VCaP (cell line): ENCODE results near the gene BTBD9.
A peak's percentile ranks its signal among the peaks of the same experiment; 100 is the strongest.

Experiments
- H3K27ac ChIP-seq: fragments of 450-650 bp; 2 replicates; pipeline ENCODE4 v1.5.1; 2017
- TF ChIP-seq, protein P1 (sequence below): fragments of 450-650 bp; conservative IDR thresholded peaks from 2 replicates; pipeline ENCODE4 v1.5.1; 2017; ENCODE audit warnings: mild to moderate bottlenecking, moderate library complexity

Gene BTBD9

DNA sequence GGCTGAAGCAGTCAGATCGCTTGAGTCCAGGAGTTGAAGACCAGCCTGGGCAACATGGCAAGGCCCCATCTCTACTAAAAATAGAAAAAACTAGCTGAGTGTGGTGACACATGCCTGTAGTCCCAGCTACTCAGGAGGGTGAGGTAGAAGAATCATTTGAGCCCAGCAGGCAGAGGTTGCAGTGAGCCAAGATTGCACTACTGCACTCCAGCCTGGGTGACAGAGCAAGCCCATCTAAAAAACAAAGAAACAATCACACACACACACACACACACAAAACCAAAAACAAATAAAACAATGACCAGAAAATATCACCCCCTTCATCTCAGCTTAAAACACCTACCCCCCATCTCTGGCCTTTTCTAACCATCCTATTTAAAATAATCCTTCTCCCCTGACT is 68.0 kb downstream of the BTBD9 start:
- H3K27ac ChIP-seq: no peak overlapping the region
- TF ChIP-seq, protein P1, sequence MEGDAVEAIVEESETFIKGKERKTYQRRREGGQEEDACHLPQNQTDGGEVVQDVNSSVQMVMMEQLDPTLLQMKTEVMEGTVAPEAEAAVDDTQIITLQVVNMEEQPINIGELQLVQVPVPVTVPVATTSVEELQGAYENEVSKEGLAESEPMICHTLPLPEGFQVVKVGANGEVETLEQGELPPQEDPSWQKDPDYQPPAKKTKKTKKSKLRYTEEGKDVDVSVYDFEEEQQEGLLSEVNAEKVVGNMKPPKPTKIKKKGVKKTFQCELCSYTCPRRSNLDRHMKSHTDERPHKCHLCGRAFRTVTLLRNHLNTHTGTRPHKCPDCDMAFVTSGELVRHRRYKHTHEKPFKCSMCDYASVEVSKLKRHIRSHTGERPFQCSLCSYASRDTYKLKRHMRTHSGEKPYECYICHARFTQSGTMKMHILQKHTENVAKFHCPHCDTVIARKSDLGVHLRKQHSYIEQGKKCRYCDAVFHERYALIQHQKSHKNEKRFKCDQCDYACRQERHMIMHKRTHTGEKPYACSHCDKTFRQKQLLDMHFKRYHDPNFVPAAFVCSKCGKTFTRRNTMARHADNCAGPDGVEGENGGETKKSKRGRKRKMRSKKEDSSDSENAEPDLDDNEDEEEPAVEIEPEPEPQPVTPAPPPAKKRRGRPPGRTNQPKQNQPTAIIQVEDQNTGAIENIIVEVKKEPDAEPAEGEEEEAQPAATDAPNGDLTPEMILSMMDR: no peak

DNA sequence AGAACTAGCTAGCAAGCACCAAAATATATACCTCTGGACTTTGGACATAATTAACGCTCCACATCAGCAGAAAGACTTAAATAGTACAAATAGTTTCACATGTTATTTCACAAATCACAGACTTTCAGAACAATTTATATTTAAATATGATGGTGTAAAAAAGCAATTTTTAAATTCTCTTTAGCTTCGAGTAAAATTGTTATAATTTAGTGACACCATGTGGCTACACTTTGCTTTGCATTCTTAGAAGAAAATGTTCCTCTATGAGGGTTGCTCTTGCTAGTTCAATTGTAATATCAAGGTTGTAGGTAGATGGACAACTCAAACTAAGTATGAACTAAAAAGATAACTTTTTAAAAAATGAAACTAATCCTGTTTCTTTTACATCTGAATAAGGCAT is 69.0 kb downstream of the BTBD9 start:
- no peak overlapping the region for H3K27ac ChIP-seq
- TF ChIP-seq, protein P1: peak; percentile 57

DNA sequence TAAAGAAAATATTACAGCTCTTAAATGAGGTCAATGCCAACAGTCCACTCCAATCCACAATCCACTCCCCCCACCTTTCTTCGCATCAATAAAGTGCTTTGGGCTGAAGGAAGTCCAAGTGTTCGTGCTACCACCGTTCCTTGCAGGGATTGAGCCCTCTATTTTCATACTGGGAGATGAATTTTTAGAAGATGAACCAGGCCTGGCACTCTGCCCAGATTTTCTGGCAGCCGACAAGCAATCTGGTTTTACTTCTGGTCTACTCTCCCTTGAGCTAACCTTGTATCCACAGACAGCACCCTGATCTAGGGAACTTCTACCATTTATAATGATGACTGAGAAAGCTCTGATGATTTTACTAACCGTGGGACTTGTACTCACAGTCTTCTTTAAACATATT is 72.3 kb downstream of the BTBD9 start:
- TF ChIP-seq, protein P1: no peak
- no peak overlapping the region for H3K27ac ChIP-seq

DNA sequence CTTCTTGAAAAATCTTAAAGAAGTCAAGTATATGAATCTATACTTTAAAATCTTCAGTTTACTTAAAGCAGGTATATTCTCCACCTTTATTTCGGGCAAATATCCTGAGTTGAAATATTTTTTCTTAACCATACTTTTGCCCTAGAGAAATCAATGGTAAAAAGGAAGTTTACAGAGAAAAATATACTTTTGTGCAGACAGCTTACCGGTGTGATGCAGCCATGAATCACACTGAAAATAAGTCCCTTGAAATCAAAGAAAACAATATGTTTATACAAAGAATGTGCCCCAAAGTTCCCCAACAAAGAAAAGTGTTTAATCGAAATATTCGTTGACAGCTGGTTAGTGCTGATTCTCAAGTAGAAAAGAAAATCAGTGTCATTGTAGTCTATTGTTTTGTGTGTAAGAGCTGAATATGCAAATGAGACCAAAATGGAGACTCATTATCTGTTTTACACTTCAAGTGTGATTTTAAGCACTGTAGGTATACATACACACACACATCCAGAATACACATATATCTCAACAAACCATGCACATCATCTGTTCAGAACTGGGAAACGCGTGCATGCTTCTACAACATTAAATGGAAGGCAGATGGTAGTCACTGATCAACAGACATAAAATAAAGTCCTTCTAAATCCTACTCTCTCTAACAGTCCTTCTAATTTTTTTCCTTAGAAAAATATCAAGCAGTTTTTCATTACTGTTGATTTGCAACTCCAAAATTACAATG is 73.3 kb downstream of the BTBD9 start:
- no peak overlapping the region for H3K27ac ChIP-seq
- TF ChIP-seq, protein P1: no peak

DNA sequence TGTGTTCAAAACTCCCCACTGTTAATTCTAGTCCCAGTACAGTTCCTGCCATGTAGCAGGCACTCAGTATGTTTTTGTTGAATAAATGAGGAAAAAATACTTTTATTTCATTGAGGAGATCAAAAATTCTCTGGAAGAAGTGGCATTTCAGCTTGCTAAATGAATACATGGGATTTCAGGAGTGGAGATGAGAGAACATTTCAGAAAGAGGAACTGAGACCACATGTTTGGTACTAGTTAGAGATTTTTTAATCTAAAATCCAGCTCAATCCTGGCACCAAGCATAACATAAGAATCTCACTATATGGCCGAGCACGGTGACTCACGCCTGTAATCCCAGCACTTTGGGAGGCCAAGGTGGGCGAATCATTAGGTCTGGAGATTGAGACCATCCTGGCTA is 75.4 kb downstream of the BTBD9 start:
- H3K27ac ChIP-seq: no peak overlapping the region
- TF ChIP-seq, protein P1: no peak

DNA sequence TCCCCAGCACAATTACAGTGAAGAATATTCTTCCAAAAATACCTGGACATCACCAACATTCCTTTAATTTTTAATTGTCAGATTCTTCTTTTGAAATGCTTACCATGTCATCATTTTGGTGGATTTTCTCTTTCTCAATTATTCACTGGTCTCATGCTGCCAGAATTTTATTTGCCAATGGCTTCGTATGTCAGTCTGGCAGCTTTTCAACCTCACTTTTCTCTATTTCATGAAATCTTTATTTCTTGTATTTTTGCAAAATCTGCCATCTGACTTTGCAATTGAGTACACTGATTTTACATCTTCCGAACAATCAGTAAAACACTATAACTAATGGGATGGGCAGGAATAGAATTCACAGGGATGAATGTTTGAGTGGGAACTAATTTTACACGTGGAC is 84.1 kb downstream of the BTBD9 start:
- no peak overlapping the region for H3K27ac ChIP-seq
- TF ChIP-seq, protein P1: no peak

DNA sequence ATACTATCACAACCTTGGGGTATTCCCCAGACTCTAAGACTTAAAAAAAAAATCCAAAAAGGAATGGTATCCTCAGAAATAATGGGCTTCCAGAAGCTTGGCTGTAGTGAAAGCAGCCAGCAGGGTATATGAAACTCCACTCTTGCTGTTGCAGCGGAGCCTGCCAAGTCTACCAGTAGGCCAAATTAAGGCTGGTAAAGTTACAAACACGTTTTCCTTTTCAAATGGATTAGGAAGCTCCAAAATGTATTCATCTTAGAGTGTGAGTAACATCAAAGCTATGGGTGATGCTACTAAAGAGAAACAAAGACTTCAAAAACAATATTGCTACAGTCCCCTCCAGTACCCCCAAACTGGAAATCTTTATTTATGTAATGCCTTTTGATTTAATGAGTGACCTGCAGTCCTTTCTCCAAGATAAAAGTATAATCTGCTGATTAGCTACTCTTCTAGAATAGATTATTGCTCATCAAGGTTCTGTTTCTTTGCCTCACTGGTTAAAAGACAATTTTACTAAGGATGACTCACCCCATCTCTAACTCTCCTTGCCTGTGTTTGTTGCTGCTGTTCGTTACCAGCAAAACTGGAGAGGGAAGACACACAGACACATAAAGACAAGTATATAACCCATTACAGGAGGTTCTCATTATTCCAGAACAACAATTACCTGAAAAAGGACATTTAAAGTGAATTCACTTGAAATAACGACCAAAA is 84.9 kb downstream of the BTBD9 start:
- TF ChIP-seq, protein P1: no peak
- H3K27ac ChIP-seq: no peak overlapping the region
